A673 (cell line): ENCODE data around the gene COX15. TPM values are rescaled to one million over a fixed set of nuclear protein-coding genes. Genes with fewer than 3 reads are reported as not detected.

Experiments
- BruUV-seq: library from RNA; stranded (reverse); fragments of 400-500 nt; replicated peaks from 2 replicates; lab custom pipeline; 2021; lab: Mats Ljungman, UMichigan
- CTCF ChIA-PET: fragments of 300-600 bp; sonication (Branson Sonifier 250); formaldehyde crosslinking; loops from one replicate; lab custom pipeline; 2022; ENCODE audit warnings: antibody characterized with exemption; lab: Charles Lee
- POLR2A ChIA-PET: fragments of 300-600 bp; sonication (Branson Sonifier 250); formaldehyde crosslinking; loops from one replicate; lab custom pipeline; 2022; ENCODE audit warnings: antibody characterized with exemption; ENCODE audit not compliant: low non-redundant PET; lab: Charles Lee
- DNase-seq: peaks from one replicate; pipeline ENCODE4 v3.0.0-alpha.2; 2015; ENCODE audit warnings: low spot score
- H3K27ac ChIP-seq: fragments of 200-600 bp; sonication (generic); 2 replicates; pipeline ENCODE4 v1.5.1; 2016; ENCODE audit warnings: mixed run types, low read depth, mild to moderate bottlenecking, mixed read lengths, antibody characterized with exemption, low read length; ENCODE audit not compliant: poor library complexity, severe bottlenecking
- H3K27me3 ChIP-seq: fragments of 200-600 bp; sonication (generic); replicated peaks from 2 replicates; pipeline ENCODE4 v1.6.1; 2017; ENCODE audit warnings: mixed run types, low read depth, mild to moderate bottlenecking, mixed read lengths, antibody characterized with exemption, low read length; ENCODE audit not compliant: insufficient read depth, poor library complexity
- H3K36me3 ChIP-seq: fragments of 200-600 bp; sonication (generic); 2 replicates; pipeline ENCODE4 v1.6.1; 2016; ENCODE audit warnings: mixed run types, mild to moderate bottlenecking, mixed read lengths, antibody characterized with exemption, low read length; ENCODE audit not compliant: insufficient read depth, poor library complexity, severe bottlenecking
- H3K4me1 ChIP-seq: fragments of 200-600 bp; sonication (generic); 2 replicates; pipeline ENCODE4 v1.6.1; 2017; ENCODE audit warnings: mixed run types, mild to moderate bottlenecking, mixed read lengths, antibody characterized with exemption, low read length; ENCODE audit not compliant: insufficient read depth, poor library complexity, severe bottlenecking
- H3K4me3 ChIP-seq: fragments of 200-600 bp; sonication (generic); 2 replicates; pipeline ENCODE4 v1.5.1; 2016; ENCODE audit warnings: low read depth, mixed run types, mild to moderate bottlenecking, mixed read lengths, low read length; ENCODE audit not compliant: poor library complexity, severe bottlenecking
- H3K9me3 ChIP-seq: fragments of 200-600 bp; sonication (generic); 2 replicates; pipeline ENCODE4 v1.6.1; 2016; ENCODE audit warnings: mixed run types, low read depth, mild to moderate bottlenecking, mixed read lengths, antibody characterized with exemption, low read length; ENCODE audit not compliant: poor library complexity, severe bottlenecking
- EZH2 ChIP-seq: fragments of 200-600 bp; sonication (generic); IDR thresholded peaks from 2 replicates; pipeline ENCODE4 v1.6.1; 2017; ENCODE audit warnings: borderline replicate concordance, low read depth, mild to moderate bottlenecking, mixed read lengths, antibody characterized with exemption, low read length; ENCODE audit not compliant: poor library complexity, severe bottlenecking
- intact Hi-C: fragments of 100-400 bp; cut with micrococcal nuclease; formaldehyde crosslinking; loops from one replicate; pipeline ENCODE4 v1.10.0; 2022; ENCODE audit not compliant: unreplicated experiment
- total RNA-seq: library from RNA; stranded (reverse); gene quantifications from 2 replicates; pipeline ENCODE4 v1.2.3, GENCODE V29; 2021
- TF ChIP-seq, protein P1 (sequence below): fragments of 300-800, 200-600 bp; sonication (generic); conservative IDR thresholded peaks from 2 replicates; pipeline ENCODE4 v1.5.1; 2017; ENCODE audit warnings: low read depth, mild to moderate bottlenecking, antibody characterized with exemption, low read length, moderate library complexity, mixed read lengths

COX15 gene
- total RNA-seq, 1 experiment from 2014 or later: 46.1 TPM

DNA sequence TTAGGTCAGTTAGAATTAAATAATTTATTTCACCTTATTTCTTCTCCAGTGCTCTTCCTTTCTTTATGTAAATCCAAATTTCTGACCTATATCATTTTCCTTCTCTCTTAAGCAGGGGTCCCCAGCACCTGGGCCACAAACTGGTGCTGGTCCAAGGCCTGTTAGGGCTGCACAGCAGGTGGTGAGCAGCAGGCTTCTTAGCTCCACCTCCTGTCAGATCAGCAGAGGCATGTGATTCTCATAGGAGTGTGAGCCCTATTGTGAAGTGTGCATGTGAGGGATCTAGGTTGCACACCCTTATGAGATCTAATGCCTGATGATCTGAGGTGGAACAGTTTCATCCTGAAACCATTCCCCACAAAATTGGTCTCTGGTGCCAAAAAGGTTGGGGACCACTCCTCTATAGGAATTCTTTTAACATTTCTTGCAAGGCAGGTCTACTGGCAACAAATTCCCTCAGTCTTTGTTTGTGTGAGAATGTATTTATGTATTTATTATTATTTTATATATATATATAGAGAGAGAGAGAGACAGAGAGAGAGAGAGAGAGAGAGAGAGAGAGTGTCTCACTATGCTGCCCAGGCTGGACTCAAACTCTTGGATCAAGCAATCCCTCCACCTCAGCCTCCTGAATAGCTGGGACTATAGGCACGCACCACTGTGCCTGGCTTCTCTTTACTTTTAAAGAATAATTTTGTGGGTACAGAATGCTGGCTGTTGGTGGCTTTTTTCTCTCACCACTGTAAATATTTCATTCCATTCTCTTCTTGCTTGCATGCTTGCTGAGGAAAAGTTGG is 46.2 kb upstream of the COX15 start:
- H3K27me3 ChIP-seq: no peaks in the 10 kb centered on the region
- H3K4me1 ChIP-seq: peaks cover 31% of the 10 kb centered on the region
- H3K27ac ChIP-seq: peak overlapping the region; percentile 74
- intact Hi-C loops: no loop called here
- H3K4me3 ChIP-seq: no peak overlapping the region
- no peak for TF ChIP-seq EZH2
- TF ChIP-seq, protein P1, sequence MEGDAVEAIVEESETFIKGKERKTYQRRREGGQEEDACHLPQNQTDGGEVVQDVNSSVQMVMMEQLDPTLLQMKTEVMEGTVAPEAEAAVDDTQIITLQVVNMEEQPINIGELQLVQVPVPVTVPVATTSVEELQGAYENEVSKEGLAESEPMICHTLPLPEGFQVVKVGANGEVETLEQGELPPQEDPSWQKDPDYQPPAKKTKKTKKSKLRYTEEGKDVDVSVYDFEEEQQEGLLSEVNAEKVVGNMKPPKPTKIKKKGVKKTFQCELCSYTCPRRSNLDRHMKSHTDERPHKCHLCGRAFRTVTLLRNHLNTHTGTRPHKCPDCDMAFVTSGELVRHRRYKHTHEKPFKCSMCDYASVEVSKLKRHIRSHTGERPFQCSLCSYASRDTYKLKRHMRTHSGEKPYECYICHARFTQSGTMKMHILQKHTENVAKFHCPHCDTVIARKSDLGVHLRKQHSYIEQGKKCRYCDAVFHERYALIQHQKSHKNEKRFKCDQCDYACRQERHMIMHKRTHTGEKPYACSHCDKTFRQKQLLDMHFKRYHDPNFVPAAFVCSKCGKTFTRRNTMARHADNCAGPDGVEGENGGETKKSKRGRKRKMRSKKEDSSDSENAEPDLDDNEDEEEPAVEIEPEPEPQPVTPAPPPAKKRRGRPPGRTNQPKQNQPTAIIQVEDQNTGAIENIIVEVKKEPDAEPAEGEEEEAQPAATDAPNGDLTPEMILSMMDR: no peak
- no peaks in the 10 kb centered on the region for H3K9me3 ChIP-seq
- no TSS peak for BruUV-seq
- DNase-seq: peak; percentile 66
- no peaks in the 10 kb centered on the region for H3K36me3 ChIP-seq
- POLR2A ChIA-PET: no interaction called here
- CTCF ChIA-PET: interaction anchor here (0.6 kb wide), 1 partner anchor 556 kb away, joined by 5 read pairs; no protein-coding TSS in a partner anchor

DNA sequence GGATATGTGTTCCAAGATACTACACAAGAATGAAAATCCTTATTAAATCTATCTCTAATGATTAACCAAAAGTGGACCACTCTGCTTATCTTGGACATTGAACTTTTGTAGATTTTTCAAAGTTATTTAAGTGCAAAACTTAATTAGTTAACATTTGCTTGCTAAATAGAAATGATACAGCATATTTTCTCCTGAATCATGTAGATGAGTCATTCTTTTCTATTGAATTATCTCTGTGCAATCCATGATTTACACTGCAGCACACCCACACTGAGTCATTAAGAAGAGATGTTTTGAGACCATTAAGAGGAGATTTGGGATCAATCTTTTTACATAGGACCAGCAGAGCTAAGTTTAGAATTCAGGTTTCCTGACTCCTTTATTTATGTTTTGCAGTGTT is 43.9 kb upstream of the COX15 start:
- no peak overlapping the region for H3K27ac ChIP-seq
- no peaks in the 10 kb centered on the region for H3K27me3 ChIP-seq
- H3K36me3 ChIP-seq: no peaks in the 10 kb centered on the region
- no TSS peak for BruUV-seq
- POLR2A ChIA-PET: no interaction called here
- TF ChIP-seq EZH2: no peak
- TF ChIP-seq, protein P1: no peak
- H3K9me3 ChIP-seq: no peaks in the 10 kb centered on the region
- CTCF ChIA-PET: no interaction called here
- intact Hi-C loops: no loop called here
- DNase-seq: peak; percentile 77
- H3K4me1 ChIP-seq: peaks cover 31% of the 10 kb centered on the region
- no peak overlapping the region for H3K4me3 ChIP-seq

DNA sequence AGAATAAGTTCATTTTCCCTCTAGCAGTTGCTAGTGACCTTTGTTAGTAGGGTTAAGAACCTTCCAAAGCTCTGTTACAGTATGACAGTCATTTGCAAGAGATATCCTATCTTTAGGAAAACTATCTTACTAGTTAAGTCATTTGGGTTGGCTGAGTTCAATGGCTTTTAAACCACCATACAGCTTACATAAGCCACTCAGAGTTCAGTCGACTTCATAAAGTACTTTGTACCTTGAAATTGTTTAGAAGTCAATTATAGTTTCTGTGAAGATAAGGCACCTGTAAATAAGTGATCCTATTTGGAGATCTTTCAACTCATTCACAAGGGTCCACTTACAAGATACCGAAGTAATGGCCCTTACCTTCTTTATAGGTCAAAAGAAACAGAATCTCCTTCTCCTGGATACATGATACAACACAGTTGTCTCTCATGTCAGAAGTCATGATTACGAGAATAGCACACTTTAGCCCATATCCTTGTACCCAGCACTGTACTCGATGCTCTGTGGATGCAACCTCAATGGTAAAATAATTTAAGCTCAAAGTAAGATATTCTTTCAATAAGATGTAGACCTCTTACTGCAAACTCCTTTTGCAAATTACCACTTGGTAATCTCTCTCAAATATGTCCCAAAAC is 38.6 kb upstream of the COX15 start:
- Histone ChIP-seq H3K27me3 (no peaks in the 10 kb centered on the region), H3K27ac (no peak overlapping the region), H3K4me3 (no peak overlapping the region), H3K9me3 (no peaks in the 10 kb centered on the region), H3K4me1 (peaks cover 8% of the 10 kb centered on the region), H3K36me3 (no peaks in the 10 kb centered on the region)
- BruUV-seq: no TSS peak
- DNase-seq: no peak
- ChIA-PET CTCF (no interaction called here), POLR2A (no interaction called here)
- intact Hi-C loops: no loop called here
- TF ChIP-seq, protein P1: no peak
- no peak for TF ChIP-seq EZH2
